HCT116 (cell line): ENCODE measurements around the gene OPHN1. TPM values are rescaled to one million over a fixed set of nuclear protein-coding genes. Genes with fewer than 3 reads are reported as not detected.

Experiments
- ATAC-seq: fragments of 200-7000 bp; cut with Tn5 transposase; 2 replicates; pipeline ENCODE4 v1.9.1; 2020; ENCODE audit warnings: mild to moderate bottlenecking, moderate library complexity
- BruUV-seq: library from RNA; stranded (reverse); fragments of 400-500 nt; replicated peaks from 2 replicates; lab custom pipeline; 2021; lab: Mats Ljungman, UMichigan
- CTCF ChIA-PET: fragments of 300-600 bp; sonication (Branson Sonifier 250); formaldehyde crosslinking; loops from one replicate; lab custom pipeline; 2021; ENCODE audit warnings: antibody characterized with exemption; lab: Charles Lee
- POLR2A ChIA-PET: fragments of 300-600, 350-600 bp; sonication (Branson Sonifier 250); formaldehyde crosslinking; loops from one replicate; lab custom pipeline; 2021; ENCODE audit warnings: antibody characterized with exemption; lab: Charles Lee
- RAD21 ChIA-PET, 2 experiments: fragments of 300-600 bp; sonication (Branson Sonifier 250); formaldehyde crosslinking; loops; one replicate each; lab custom pipeline; 2023; ENCODE audit warnings: low total read pairs in 2 of 2; ENCODE audit not compliant: uncharacterized antibody in 2 of 2, unreplicated experiment in 2 of 2, low non-redundant PET in 1 of 2; lab: Charles Lee
- DNase-seq: peaks from one replicate; pipeline ENCODE4 v3.0.0-alpha.2; 2010; ENCODE audit warnings: low read depth, low spot score
- H2AFZ ChIP-seq: fragments of 200-600 bp; shearing (Covaris generic), sonication (generic); 2 replicates; pipeline ENCODE4 v1.6.1; 2017; ENCODE audit warnings: low read depth, mixed run types, mixed read lengths, antibody characterized with exemption, low read length; ENCODE audit not compliant: poor library complexity, severe bottlenecking
- H3K27ac ChIP-seq: 2 replicates; pipeline ENCODE4 v1.5.1; 2012; ENCODE audit warnings: low read depth, low read length
- H3K27me3 ChIP-seq: fragments of 200-600 bp; sonication (generic); 2 replicates; pipeline ENCODE4 v1.6.1; 2016; ENCODE audit warnings: mixed run types, low read length, mixed read lengths; ENCODE audit not compliant: insufficient read depth
- H3K36me3 ChIP-seq, 2 experiments: fragments of 200-500 bp in 1 of 2; fragments of 200-600 bp in 1 of 2; sonication (Bioruptor generic) in 1 of 2; sonication (generic) in 1 of 2; 2 replicates each; pipeline versions ENCODE4 v1.5.1 to v1.6.1; 2014 to 2016; ENCODE audit warnings: low read length in 2 of 2, inconsistent platforms in 1 of 2, mixed read lengths in 1 of 2, mixed run types in 1 of 2; ENCODE audit not compliant: insufficient read depth in 2 of 2, control insufficient read depth in 1 of 2
- H3K4me1 ChIP-seq, 2 experiments: fragments of 200-600 bp in 1 of 2; sonication (generic) in 1 of 2; 2 replicates each; pipeline versions ENCODE4 v1.5.1 to v1.6.1; 2012 to 2017; ENCODE audit warnings: low read length in 2 of 2, inconsistent platforms in 1 of 2, mild to moderate bottlenecking in 1 of 2, mixed read lengths in 1 of 2, mixed run types in 1 of 2, moderate library complexity in 1 of 2; ENCODE audit not compliant: insufficient read depth in 2 of 2, control insufficient read depth in 1 of 2
- H3K4me2 ChIP-seq: fragments of 200-600 bp; sonication (generic); 2 replicates; pipeline ENCODE4 v1.6.1; 2017; ENCODE audit warnings: mixed run types, low read length, mixed read lengths
- H3K4me3 ChIP-seq, 2 experiments: fragments of 200-600 bp in 1 of 2; sonication (generic) in 1 of 2; replicated peaks in 1 of 2; 2 replicates each; pipeline ENCODE4 v1.5.1; 2011 to 2016; ENCODE audit warnings: low read length in 2 of 2, control low read depth in 1 of 2, low read depth in 1 of 2, mild to moderate bottlenecking in 1 of 2, mixed read lengths in 1 of 2, mixed run types in 1 of 2
- H3K79me2 ChIP-seq: fragments of 200-600 bp; sonication (generic); 2 replicates; pipeline ENCODE4 v1.6.1; 2017; ENCODE audit warnings: mild to moderate bottlenecking, mixed run types, low read length, moderate library complexity, mixed read lengths; ENCODE audit not compliant: insufficient read depth
- H3K9ac ChIP-seq: fragments of 200-600 bp; sonication (generic); 2 replicates; pipeline ENCODE4 v1.6.1; 2016; ENCODE audit warnings: low read length, mixed read lengths
- H3K9me2 ChIP-seq: fragments of 200-600 bp; sonication (generic), shearing (Covaris generic); 2 replicates; pipeline ENCODE4 v1.6.1; 2017; ENCODE audit warnings: mixed run types, mild to moderate bottlenecking, moderate library complexity; ENCODE audit not compliant: insufficient read depth
- H3K9me3 ChIP-seq, 2 experiments: fragments of 200-500 bp in 1 of 2; fragments of 200-600 bp in 1 of 2; sonication (Bioruptor generic) in 1 of 2; sonication (generic) in 1 of 2; 2 replicates each; pipeline ENCODE4 v1.6.1; 2014 to 2017; ENCODE audit warnings: low read length in 2 of 2, mixed read lengths in 2 of 2, inconsistent platforms in 1 of 2, low read depth in 1 of 2, mild to moderate bottlenecking in 1 of 2, mixed run types in 1 of 2, moderate library complexity in 1 of 2; ENCODE audit not compliant: control insufficient read depth in 1 of 2, insufficient read depth in 1 of 2
- H4K20me1 ChIP-seq: fragments of 200-600 bp; sonication (generic), shearing (Covaris generic); 2 replicates; pipeline ENCODE4 v1.6.1; 2017; ENCODE audit warnings: mixed run types, mild to moderate bottlenecking, moderate library complexity; ENCODE audit not compliant: insufficient read depth
- CBX3 ChIP-seq: IDR thresholded peaks from 2 replicates; pipeline ENCODE4 v1.6.1; 2012; ENCODE audit warnings: low read depth
- CEBPB ChIP-seq: IDR thresholded peaks from 2 replicates; pipeline ENCODE4 v1.6.1; 2012; ENCODE audit warnings: low read depth
- EGR1 ChIP-seq: IDR thresholded peaks from 2 replicates; pipeline ENCODE4 v1.6.1; 2012; ENCODE audit warnings: low read depth
- ELF1 ChIP-seq: IDR thresholded peaks from 2 replicates; pipeline ENCODE4 v1.6.1; 2012; ENCODE audit warnings: low read depth, borderline replicate concordance
- EZH2phosphoT487 ChIP-seq: fragments of 200-600 bp; IDR thresholded peaks from 2 replicates; pipeline ENCODE4 v1.6.1; 2018; ENCODE audit warnings: antibody characterized with exemption, borderline replicate concordance
- FOSL1 ChIP-seq: IDR thresholded peaks from 2 replicates; pipeline ENCODE4 v1.6.1; 2012; ENCODE audit warnings: low read depth
- JUND ChIP-seq: IDR thresholded peaks from 2 replicates; pipeline ENCODE4 v1.6.1; 2012
- POLR2A ChIP-seq: IDR thresholded peaks from 2 replicates; pipeline ENCODE4 v1.7.0; 2011; ENCODE audit warnings: borderline replicate concordance; ENCODE audit not compliant: insufficient read depth, insufficient read length; ENCODE audit errors: extremely low read depth
- POLR2AphosphoS5 ChIP-seq: IDR thresholded peaks from 2 replicates; pipeline ENCODE4 v1.6.1; 2011; ENCODE audit warnings: mild to moderate bottlenecking, low read depth, low read length, moderate library complexity
- RAD21 ChIP-seq: IDR thresholded peaks from 2 replicates; pipeline ENCODE4 v1.6.1; 2012; ENCODE audit warnings: low read depth, mild to moderate bottlenecking
- SIN3A ChIP-seq: IDR thresholded peaks from 2 replicates; pipeline ENCODE4 v1.6.1; 2012; ENCODE audit warnings: low read depth
- SRF ChIP-seq: IDR thresholded peaks from 2 replicates; pipeline ENCODE4 v1.6.1; 2012; ENCODE audit warnings: low read depth
- TCF7L2 ChIP-seq: IDR thresholded peaks from 2 replicates; pipeline ENCODE4 v1.7.0; 2011; ENCODE audit warnings: borderline replicate concordance, inconsistent platforms; ENCODE audit not compliant: insufficient read depth, insufficient read length; ENCODE audit errors: extremely low read depth
- ZNF274 ChIP-seq: fragments of 200-500 bp; sonication (Bioruptor generic); IDR thresholded peaks from 2 replicates; pipeline ENCODE4 v1.6.1; 2014; ENCODE audit warnings: mild to moderate bottlenecking, low read depth, low read length, inconsistent platforms
- intact Hi-C: fragments of 100-400 bp; cut with micrococcal nuclease; formaldehyde crosslinking; loops from 2 replicates; pipeline ENCODE4 v1.10.0; 2022
- total RNA-seq: library from RNA; stranded (reverse); gene quantifications from one replicate; pipeline ENCODE4 v1.2.1, GENCODE V29; 2021; ENCODE audit not compliant: unreplicated experiment
- TF ChIP-seq, protein P1 (sequence below), 3 experiments: fragments of 200-600 bp in 1 of 3; sonication (generic) in 1 of 3; IDR thresholded peaks in 2 of 3; conservative IDR thresholded peaks in 1 of 3; 2 replicates each; pipeline ENCODE4 v1.5.1; 2012 to 2017; ENCODE audit warnings: low read depth in 2 of 3, low read length in 2 of 3, antibody characterized with exemption in 1 of 3, borderline replicate concordance in 1 of 3, control low read depth in 1 of 3, mild to moderate bottlenecking in 1 of 3, mixed read lengths in 1 of 3, mixed run types in 1 of 3, moderate library complexity in 1 of 3; ENCODE audit not compliant: insufficient read depth in 1 of 3
- TF ChIP-seq, protein P2 (sequence below): IDR thresholded peaks from 2 replicates; pipeline ENCODE4 v1.6.1; 2011; ENCODE audit warnings: mild to moderate bottlenecking, low read length, moderate library complexity; ENCODE audit not compliant: insufficient replicate concordance; ENCODE audit errors: extremely low read depth
- TF ChIP-seq, protein P3 (sequence below): IDR thresholded peaks from 2 replicates; pipeline ENCODE4 v1.6.1; 2012; ENCODE audit warnings: low read depth
- TF ChIP-seq, protein P4 (sequence below): IDR thresholded peaks from 2 replicates; pipeline ENCODE4 v1.6.1; 2012

OPHN1 gene
- total RNA-seq, 1 experiment from 2014 or later, result 2.9 TPM

DNA sequence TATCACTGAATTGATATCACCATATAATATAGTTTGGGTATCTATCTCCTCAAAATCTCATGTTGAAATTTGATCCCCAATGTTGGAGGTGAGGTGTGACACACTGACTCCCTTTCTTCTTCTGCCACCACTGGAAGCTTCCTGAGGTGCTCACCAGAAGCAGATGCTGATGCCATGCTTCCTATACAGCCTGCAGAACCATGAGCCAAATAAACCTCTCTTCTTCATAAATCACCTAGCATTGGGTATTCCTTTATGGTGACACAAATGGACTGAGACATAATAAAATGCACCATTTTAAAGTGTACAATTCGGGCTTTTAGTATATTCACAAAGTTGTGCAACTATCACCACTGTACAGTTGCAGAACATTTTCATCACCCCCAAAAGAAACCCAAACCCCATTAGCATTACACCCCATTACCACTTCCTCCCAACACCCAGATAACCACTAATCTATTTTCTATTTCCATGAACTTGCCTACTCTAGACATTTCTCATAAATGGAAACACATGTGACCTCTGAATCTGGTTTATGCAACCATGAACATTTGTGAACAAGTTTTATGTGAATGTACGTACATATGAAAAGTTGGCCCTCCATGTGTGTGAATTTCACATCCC is 148.9 kb downstream of the OPHN1 start:
- no TSS peak for BruUV-seq
- Histone ChIP-seq H3K27me3 (no peaks in the 10 kb centered on the region), H3K4me1 (no peaks in the 10 kb centered on the region), H3K4me3 (no peak overlapping the region), H3K4me2 (no peak overlapping the region), H3K79me2 (no peaks in the 10 kb centered on the region), H3K9me2 (no peaks in the 10 kb centered on the region), H3K27ac (no peak overlapping the region), H3K36me3 (no peaks in the 10 kb centered on the region), H3K9me3 (no peaks in the 10 kb centered on the region), H2AFZ (no peak overlapping the region), H3K9ac (no peak overlapping the region), H4K20me1 (no peaks in the 10 kb centered on the region)
- CTCF ChIA-PET, result no interaction called here
- RAD21 ChIA-PET, result no interaction called here
- POLR2A ChIA-PET, result no interaction called here
- no peak for ATAC-seq
- TF ChIP-seq, protein P1, sequence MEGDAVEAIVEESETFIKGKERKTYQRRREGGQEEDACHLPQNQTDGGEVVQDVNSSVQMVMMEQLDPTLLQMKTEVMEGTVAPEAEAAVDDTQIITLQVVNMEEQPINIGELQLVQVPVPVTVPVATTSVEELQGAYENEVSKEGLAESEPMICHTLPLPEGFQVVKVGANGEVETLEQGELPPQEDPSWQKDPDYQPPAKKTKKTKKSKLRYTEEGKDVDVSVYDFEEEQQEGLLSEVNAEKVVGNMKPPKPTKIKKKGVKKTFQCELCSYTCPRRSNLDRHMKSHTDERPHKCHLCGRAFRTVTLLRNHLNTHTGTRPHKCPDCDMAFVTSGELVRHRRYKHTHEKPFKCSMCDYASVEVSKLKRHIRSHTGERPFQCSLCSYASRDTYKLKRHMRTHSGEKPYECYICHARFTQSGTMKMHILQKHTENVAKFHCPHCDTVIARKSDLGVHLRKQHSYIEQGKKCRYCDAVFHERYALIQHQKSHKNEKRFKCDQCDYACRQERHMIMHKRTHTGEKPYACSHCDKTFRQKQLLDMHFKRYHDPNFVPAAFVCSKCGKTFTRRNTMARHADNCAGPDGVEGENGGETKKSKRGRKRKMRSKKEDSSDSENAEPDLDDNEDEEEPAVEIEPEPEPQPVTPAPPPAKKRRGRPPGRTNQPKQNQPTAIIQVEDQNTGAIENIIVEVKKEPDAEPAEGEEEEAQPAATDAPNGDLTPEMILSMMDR (IDR thresholded peaks at IDR 0.05 in 2 of 3, conservative IDR thresholded peaks at IDR 0.05 in 1 of 3; ENCODE audit: borderline replicate concordance in 1 of 3, insufficient read depth in 1 of 3, low read depth in 2 of 3, low read length in 2 of 3), result no peak
- TF ChIP-seq, protein P2, sequence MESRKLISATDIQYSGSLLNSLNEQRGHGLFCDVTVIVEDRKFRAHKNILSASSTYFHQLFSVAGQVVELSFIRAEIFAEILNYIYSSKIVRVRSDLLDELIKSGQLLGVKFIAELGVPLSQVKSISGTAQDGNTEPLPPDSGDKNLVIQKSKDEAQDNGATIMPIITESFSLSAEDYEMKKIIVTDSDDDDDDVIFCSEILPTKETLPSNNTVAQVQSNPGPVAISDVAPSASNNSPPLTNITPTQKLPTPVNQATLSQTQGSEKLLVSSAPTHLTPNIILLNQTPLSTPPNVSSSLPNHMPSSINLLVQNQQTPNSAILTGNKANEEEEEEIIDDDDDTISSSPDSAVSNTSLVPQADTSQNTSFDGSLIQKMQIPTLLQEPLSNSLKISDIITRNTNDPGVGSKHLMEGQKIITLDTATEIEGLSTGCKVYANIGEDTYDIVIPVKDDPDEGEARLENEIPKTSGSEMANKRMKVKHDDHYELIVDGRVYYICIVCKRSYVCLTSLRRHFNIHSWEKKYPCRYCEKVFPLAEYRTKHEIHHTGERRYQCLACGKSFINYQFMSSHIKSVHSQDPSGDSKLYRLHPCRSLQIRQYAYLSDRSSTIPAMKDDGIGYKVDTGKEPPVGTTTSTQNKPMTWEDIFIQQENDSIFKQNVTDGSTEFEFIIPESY, result no peak
- no peak for TF ChIP-seq EZH2phosphoT487
- TF ChIP-seq, protein P3, sequence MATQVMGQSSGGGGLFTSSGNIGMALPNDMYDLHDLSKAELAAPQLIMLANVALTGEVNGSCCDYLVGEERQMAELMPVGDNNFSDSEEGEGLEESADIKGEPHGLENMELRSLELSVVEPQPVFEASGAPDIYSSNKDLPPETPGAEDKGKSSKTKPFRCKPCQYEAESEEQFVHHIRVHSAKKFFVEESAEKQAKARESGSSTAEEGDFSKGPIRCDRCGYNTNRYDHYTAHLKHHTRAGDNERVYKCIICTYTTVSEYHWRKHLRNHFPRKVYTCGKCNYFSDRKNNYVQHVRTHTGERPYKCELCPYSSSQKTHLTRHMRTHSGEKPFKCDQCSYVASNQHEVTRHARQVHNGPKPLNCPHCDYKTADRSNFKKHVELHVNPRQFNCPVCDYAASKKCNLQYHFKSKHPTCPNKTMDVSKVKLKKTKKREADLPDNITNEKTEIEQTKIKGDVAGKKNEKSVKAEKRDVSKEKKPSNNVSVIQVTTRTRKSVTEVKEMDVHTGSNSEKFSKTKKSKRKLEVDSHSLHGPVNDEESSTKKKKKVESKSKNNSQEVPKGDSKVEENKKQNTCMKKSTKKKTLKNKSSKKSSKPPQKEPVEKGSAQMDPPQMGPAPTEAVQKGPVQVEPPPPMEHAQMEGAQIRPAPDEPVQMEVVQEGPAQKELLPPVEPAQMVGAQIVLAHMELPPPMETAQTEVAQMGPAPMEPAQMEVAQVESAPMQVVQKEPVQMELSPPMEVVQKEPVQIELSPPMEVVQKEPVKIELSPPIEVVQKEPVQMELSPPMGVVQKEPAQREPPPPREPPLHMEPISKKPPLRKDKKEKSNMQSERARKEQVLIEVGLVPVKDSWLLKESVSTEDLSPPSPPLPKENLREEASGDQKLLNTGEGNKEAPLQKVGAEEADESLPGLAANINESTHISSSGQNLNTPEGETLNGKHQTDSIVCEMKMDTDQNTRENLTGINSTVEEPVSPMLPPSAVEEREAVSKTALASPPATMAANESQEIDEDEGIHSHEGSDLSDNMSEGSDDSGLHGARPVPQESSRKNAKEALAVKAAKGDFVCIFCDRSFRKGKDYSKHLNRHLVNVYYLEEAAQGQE, result no peak
- no peak for TF ChIP-seq JUND
- TF ChIP-seq, protein P4, sequence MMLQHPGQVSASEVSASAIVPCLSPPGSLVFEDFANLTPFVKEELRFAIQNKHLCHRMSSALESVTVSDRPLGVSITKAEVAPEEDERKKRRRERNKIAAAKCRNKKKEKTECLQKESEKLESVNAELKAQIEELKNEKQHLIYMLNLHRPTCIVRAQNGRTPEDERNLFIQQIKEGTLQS, result no peak
- no peak for TF ChIP-seq POLR2A
- TF ChIP-seq FOSL1, result no peak
- no peak for TF ChIP-seq CEBPB
- TF ChIP-seq SRF, result no peak
- no peak for TF ChIP-seq RAD21
- TF ChIP-seq TCF7L2, result no peak
- TF ChIP-seq CBX3, result no peak
- TF ChIP-seq ELF1, result no peak
- no peak for TF ChIP-seq SIN3A
- TF ChIP-seq POLR2AphosphoS5, result no peak
- no peak for TF ChIP-seq ZNF274
- no peak for TF ChIP-seq EGR1
- intact Hi-C loops, result no loop called here
- DNase-seq, result no peak
